ENCODE measurements around the gene DNAAF9. TPM values are rescaled to one million over a fixed set of nuclear protein-coding genes. Genes with fewer than 3 reads are reported as not detected.

DNAAF9 gene
- total RNA-seq, 4 donors from 2014 or later, result 6.5 to 12.1 (median 9.1) TPM

DNA sequence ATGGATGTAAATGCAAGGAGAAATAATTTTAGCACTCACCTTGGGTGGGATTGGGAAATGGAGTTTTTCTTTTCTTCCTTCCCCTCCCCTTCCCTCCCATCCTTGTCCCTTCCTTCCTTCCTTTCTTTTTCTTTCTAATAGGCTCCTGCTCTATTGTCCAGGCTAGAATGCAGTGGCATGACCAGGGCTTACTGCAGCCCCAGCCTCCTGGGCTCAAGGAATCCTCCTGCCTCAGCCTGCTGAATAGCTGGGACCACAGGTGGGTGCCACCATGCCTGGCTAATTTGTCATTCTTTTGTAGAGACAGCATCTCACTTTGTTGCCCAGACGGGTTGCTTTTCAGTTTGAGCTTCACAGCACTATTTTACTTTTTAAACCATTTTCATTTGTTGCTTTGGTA lies 41.9 kb upstream of the DNAAF9 start:
- TF ChIP-seq CTCF (IDR thresholded peaks at IDR 0.05) (no peak), POLR2A (IDR thresholded peaks at IDR 0.05) (no peak)
- H3K27me3 ChIP-seq, result no peaks in the 10 kb centered on the region
- no peak overlapping the region for H3K4me3 ChIP-seq
- H3K9me3 ChIP-seq, result no peaks in the 10 kb centered on the region
- H3K27ac ChIP-seq, result no peak overlapping the region
- H3K4me1 ChIP-seq, result no peaks in the 10 kb centered on the region
- DNase-seq, result no peak
- no peaks in the 10 kb centered on the region for H3K36me3 ChIP-seq

GRCh38 chr20:3447321-3447720 lies 39.9 kb upstream of the DNAAF9 start:
- Histone ChIP-seq H3K36me3 (no peaks in the 10 kb centered on the region), H3K4me1 (no peaks in the 10 kb centered on the region), H3K27me3 (no peaks in the 10 kb centered on the region), H3K4me3 (no peak overlapping the region), H3K9me3 (no peaks in the 10 kb centered on the region), H3K27ac (no peak overlapping the region)
- TF ChIP-seq CTCF (IDR thresholded peaks at IDR 0.05), result no peak
- no peak for TF ChIP-seq POLR2A (IDR thresholded peaks at IDR 0.05)
- DNase-seq, result no peak

- TF ChIP-seq POLR2A (IDR thresholded peaks at IDR 0.05), result no peak
- TF ChIP-seq CTCF (IDR thresholded peaks at IDR 0.05), result no peak
- H3K4me1 ChIP-seq, result no peaks in the 10 kb centered on the region
- no peaks in the 10 kb centered on the region for H3K9me3 ChIP-seq
- no peak overlapping the region for H3K27ac ChIP-seq
- DNase-seq, result no peak
- no peaks in the 10 kb centered on the region for H3K36me3 ChIP-seq
- H3K4me3 ChIP-seq, result no peak overlapping the region
- no peaks in the 10 kb centered on the region for H3K27me3 ChIP-seq
Measured at GRCh38 chr20:3446779-3447178, 39.3 kb upstream of the DNAAF9 start.

GRCh38 chr20:3436864-3437574 lies 29.6 kb upstream of the DNAAF9 start:
- no peak for TF ChIP-seq POLR2A (IDR thresholded peaks at IDR 0.05)
- TF ChIP-seq CTCF (IDR thresholded peaks at IDR 0.05), result no peak
- no peak for DNase-seq
- Histone ChIP-seq H3K4me3 (no peak overlapping the region), H3K27me3 (no peaks in the 10 kb centered on the region), H3K4me1 (no peaks in the 10 kb centered on the region), H3K36me3 (no peaks in the 10 kb centered on the region), H3K27ac (no peak overlapping the region), H3K9me3 (no peaks in the 10 kb centered on the region)

DNA sequence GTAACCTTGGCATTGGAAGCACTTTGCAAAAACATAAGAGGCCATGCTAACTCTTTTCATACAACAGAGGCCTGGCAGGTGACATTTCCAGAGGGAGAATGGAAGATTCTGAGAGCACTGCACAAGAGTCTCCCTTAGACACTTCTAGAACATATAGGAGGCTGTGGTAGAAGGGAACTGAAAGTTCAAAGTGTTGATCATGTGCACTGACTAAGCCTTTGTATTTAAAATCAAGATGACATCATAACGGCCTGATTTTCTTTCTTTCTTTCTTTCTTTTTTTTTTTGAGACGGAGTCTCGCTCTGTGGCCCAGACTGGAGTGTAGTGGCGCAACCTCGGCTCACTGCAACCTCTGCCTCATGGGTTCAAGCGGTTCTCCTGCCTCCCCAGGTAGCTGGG lies 26.8 kb upstream of the DNAAF9 start:
- no peaks in the 10 kb centered on the region for H3K4me1 ChIP-seq
- no peaks in the 10 kb centered on the region for H3K9me3 ChIP-seq
- no peak overlapping the region for H3K4me3 ChIP-seq
- H3K27ac ChIP-seq, result no peak overlapping the region
- TF ChIP-seq POLR2A (IDR thresholded peaks at IDR 0.05), result no peak
- TF ChIP-seq CTCF (IDR thresholded peaks at IDR 0.05), result no peak
- no peak for DNase-seq
- no peaks in the 10 kb centered on the region for H3K27me3 ChIP-seq
- no peaks in the 10 kb centered on the region for H3K36me3 ChIP-seq

- Histone ChIP-seq H3K4me1 (no peaks in the 10 kb centered on the region), H3K4me3 (no peak overlapping the region), H3K27me3 (no peaks in the 10 kb centered on the region), H3K27ac (no peak overlapping the region), H3K36me3 (no peaks in the 10 kb centered on the region), H3K9me3 (no peaks in the 10 kb centered on the region)
- DNase-seq, result no peak
- no peak for TF ChIP-seq CTCF (IDR thresholded peaks at IDR 0.05)
- TF ChIP-seq POLR2A (IDR thresholded peaks at IDR 0.05), result no peak
Measured at GRCh38 chr20:3433744-3434143, 26.3 kb upstream of the DNAAF9 start.

Data from Peyer's patch (tissue), 4 donors.